GM19193 (cell line): Measurements from ENCODE around the gene VENTX.

Source experiments
- POLR2A ChIP-seq: IDR thresholded peaks from 4 replicates; pipeline ENCODE4 v1.6.1; 2011; ENCODE audit not compliant: insufficient read depth, insufficient read length; ENCODE audit errors: extremely low read depth

Gene VENTX

GRCh38 chr10:133237588-133238465 is at the start of gene VENTX:
VENTX (plus strand) TSS chr10:133237855; CDS start chr10:133237915, 60 bp downstream.
- no peak for TF ChIP-seq POLR2A

GRCh38 chr10:133187906-133188681 is 49.6 kb upstream of the VENTX start:
- TF ChIP-seq POLR2A = no peak

- TF ChIP-seq POLR2A = no peak
These were observed 48.4 kb upstream of the VENTX start for GRCh38 chr10:133189256-133189655.

- TF ChIP-seq POLR2A = no peak
These were observed 47.9 kb upstream of the VENTX start for GRCh38 chr10:133189726-133190125.

- no peak for TF ChIP-seq POLR2A
These were observed 47.4 kb upstream of the VENTX start for GRCh38 chr10:133190225-133190624.

GRCh38 chr10:133191651-133192050 is 46.0 kb upstream of the VENTX start:
- no peak for TF ChIP-seq POLR2A

GRCh38 chr10:133194151-133194550 is 43.5 kb upstream of the VENTX start:
- no peak for TF ChIP-seq POLR2A

GRCh38 chr10:133195096-133195495 is 42.6 kb upstream of the VENTX start:
- TF ChIP-seq POLR2A = no peak

- no peak for TF ChIP-seq POLR2A
These were observed 42.0 kb upstream of the VENTX start for GRCh38 chr10:133195611-133196010.

- no peak for TF ChIP-seq POLR2A
These were observed 41.3 kb upstream of the VENTX start for GRCh38 chr10:133196221-133196915.

- TF ChIP-seq POLR2A = no peak
These were observed 40.5 kb upstream of the VENTX start for GRCh38 chr10:133196936-133197758.

- TF ChIP-seq POLR2A = no peak
These were observed 39.9 kb upstream of the VENTX start for GRCh38 chr10:133197786-133198185.

- no peak for TF ChIP-seq POLR2A
These were observed 39.4 kb upstream of the VENTX start for GRCh38 chr10:133198206-133198605.
